Right renal pelvis (tissue), 4 donors: ENCODE data around the gene ADCY9. TPM values are rescaled to one million over a fixed set of nuclear protein-coding genes. Genes with fewer than 3 reads are reported as not detected.

Source experiments
- DNase-seq, 4 donors: peaks; one replicate each; pipeline ENCODE4 v3.0.0-alpha.2; 2013; ENCODE audit warnings: low read depth in 4 of 4, low spot score in 3 of 4, missing footprints in 1 of 4
- polyA plus RNA-seq, 4 donors: library from polyadenylated mRNA; unstranded; fragments of 120-200 nt; gene quantifications; one replicate each; pipeline ENCODE4 v1.2.1, GENCODE V29; 2013; ENCODE audit not compliant: insufficient read length in 4 of 4

ADCY9 gene
- polyA plus RNA-seq, 4 donors: 7.9 to 10.4 (median 9.7) TPM

DNA sequence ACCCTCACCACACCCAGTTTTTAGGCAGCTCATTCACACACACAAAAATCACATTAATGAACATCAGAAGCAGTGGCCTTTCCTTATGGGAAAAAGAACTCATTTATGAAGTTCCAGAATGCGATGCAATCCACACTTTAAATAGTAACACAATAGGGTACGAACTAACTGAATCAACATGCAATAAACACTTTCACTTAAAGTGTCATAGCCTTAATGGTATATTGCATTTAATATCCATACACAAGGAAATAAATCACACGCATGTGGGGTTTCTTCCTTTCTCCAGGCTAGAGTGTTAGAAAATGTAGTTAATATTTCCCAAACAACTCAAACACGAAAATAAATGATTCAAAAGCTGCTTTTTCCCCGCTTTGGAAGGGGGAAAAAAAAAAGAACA is 19.7 kb downstream of the ADCY9 start:
- no peak for DNase-seq

DNA sequence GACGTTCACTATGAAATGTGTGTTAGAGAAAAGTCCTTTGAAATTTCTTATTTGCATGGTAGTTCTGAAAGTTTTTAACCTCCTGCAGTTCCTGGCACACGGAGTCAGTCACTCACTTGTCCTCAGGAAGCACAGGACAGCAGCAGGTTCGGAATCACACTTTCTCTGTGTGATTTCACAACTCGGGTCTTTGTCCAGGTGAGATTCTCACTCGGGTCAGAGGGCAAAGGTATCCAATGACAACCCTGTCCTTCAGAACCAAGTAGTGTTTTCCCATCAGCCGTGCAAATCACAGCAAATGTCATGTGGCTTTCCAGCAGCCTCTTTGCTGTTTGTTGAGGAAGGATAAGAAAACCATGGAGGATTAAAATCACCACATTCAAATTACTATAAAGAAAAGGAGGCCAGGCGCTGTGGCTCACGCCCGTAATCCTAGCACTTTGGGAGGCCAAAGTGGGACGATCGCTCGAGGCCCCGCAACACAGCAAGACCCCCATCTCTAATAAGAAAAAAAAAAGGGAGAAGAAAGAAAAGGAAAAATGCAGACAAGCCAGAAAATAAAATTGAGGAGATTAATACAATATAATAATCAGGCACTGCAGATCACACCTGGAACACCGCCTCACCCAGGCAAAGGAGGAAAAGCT is 22.0 kb downstream of the ADCY9 start:
- DNase-seq: no peak

DNA sequence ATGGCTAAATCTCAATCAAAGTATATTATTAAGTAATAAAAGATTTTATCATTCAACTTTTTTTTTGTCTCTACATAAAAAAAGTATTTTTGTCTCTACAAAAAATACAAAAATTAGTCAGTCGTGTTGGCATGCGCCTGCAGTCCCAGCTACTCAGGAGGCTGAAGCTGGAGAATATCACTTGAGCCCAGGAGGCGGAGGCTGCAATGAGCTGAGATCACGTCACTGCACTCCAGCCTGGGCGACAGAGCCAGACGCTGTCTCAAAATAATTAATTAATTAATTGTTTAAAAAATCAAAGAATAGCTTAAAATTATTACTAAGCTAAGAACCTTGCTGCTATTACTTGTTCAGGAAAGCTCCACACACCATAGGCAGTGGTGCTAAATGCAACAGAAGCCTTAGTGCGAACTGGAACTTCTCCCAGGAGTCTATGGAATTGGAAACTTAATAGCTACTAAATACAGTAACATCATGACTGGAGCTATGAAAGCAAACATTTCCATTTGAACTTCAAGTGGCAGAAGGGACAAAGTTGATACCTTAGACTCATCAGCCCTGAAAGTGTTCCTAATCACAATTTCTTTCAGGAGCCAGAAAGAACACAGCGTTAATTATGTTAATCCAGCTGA is 22.6 kb downstream of the ADCY9 start:
- no peak for DNase-seq

DNA sequence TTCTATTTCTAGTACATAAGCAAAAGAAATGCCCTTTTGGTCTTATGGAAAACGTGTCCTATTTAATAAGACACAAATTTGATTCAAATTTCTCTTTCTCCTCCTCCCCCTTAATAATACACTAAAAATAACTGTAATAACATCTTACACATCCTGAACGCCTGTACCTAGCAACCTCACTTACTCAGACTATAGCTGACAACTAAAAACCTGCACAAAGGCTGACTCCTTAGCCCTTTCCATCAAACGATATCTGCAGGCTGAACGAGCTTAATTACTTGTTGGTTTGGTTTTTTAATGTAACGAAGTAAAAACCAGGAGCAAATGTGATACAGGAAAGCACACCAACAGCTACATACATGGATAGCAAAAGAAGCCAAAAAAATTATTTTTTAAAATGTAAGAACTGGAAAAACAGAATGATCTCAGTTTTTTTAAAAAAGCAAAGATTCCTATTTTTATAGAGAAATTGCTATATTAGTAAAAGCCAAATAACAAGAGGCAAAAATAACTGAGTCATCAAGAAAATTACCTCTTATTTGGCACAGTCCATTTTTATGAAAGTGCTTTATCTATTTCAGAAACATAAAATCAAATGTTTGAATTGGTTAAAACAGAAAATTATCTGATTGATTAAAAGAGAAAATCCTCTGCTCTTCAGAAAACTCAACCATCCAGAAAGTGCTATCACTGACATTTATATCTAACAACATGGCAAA is 23.5 kb downstream of the ADCY9 start:
- DNase-seq: no peak

DNA sequence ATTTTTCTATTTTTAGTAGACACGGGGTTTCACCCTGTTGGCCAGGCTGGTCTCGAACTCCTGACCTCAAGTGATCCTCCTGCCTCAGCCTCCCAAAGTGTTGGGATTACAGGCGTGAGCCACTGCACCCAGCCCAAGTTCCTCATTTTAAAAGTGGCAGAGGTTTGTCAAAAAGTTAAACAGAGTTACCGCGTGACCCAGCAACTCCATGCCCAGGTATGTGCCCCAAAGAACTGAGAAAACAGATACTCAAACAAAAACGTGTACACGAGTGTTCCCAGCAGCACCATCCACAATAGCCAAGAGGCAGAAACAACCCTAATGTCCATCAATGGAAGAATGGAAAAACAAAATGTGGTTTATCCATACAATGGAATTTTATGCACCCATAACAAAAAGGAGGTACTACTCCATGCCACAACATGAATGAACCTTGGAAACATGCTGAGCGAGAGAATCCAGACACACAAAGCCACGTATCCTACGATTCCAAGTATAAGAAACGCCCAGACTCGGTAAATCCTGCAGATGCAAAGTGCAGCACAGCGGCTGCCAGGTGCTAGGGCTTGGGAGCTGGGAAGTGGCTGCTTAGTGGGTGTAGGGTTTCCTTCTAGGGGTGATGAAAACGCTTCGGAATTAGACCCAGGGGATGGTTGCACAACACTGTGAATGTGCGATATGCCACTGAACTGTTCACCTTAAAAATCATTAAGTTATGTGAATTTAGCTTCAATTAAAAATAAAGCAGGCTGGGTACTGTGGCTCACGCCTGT is 24.8 kb downstream of the ADCY9 start:
- DNase-seq: no peak

DNA sequence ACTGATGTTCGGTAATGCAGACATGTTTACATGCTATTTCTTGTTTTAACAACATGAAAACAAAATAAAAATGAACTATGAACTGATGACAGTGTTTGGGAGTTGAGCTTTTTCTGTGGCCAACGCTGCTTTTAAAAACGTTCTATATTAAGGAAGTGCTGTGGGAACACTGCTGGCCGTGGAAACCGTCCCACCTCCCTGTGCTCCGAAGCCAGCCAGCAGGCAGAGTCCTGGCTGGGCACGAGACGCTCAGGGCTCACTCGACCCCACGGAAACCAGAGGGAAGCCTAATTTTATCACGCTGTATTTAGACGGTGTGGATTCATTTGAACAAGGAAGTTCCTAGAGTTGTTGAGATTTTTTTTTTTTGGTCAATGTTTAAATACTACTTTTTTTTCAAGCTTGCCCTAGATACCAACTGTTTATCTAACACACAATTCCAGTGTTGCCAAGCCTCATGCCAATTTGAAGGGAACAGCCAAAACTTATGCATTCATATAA is 25.8 kb downstream of the ADCY9 start:
- no peak for DNase-seq

DNA sequence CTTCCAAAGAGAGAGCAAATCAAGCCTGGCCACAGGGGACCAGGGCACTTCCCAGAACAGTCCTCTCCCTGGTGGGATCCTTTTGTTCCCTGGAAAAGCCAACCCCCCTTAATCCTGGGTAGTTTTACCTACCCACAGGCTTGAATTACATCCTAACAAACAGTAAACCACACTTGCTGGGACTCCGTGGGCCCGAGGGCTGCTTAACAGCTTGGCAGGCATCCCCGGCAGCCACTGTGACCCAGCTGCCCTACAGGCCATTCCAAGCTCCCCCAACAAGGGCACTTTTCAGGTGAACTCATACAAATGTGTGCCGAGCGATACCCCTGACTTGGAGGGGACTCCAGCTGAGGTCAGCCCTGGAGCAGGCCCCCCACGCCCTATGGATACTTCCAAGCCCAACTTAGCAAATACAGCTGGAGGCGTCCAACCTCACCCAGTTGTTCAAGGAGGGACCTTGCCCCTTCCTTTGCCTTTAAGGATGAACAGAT is 26.4 kb downstream of the ADCY9 start:
- DNase-seq: no peak

DNA sequence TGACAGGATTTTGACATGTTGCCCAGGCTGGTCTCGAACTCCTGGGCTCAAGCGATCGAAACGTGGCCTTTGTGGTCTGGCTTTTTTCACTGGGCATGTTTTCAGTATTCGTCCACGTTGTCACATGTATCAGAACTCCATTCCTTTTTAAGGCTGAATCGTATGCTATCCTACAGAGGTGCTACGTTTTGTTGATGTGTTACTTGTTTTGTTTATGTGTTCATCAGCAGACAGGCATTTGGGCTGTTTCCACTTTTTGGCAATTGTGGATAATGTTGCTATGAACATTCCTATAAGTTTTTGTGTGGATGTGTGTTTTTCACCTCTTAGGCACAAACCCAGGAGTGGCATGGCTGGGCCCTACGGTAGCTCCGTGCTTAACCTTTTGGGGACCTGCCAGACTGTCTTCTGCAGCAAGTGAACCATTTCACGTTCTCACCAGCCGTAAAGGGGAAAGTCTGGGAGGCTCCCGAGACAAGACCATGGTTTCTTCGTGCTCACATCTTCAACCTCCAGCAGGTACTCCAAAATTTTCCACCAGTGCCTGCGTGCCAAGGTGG is 26.9 kb downstream of the ADCY9 start:
- no peak for DNase-seq

DNA sequence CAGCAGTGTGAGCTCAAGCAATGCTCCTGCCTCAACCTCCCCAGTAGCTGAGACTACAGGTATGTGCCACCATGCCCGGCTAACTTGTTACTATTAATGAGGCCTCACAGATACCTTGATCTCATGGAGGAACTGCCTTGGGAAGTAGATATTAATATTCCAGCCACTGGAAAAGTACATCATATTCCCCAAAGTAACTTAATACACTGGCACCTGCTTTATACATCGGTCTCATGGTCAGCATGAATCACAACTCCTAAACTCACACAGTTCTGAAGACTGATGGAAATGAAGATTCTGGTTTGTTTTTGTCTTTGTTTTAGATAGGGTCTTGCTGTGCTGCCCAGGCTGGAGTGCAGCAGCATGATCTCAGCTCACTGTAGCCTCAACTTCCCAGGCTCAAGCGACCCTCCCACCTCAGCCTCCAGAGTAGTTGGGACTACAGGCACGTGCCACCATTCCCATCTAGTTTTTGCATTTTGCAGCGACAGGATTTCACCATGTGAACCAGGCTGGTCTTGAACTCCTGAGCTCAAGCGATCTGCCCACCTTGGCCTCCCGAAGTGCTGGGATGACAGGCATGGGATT is 28.2 kb downstream of the ADCY9 start:
- no peak for DNase-seq

DNA sequence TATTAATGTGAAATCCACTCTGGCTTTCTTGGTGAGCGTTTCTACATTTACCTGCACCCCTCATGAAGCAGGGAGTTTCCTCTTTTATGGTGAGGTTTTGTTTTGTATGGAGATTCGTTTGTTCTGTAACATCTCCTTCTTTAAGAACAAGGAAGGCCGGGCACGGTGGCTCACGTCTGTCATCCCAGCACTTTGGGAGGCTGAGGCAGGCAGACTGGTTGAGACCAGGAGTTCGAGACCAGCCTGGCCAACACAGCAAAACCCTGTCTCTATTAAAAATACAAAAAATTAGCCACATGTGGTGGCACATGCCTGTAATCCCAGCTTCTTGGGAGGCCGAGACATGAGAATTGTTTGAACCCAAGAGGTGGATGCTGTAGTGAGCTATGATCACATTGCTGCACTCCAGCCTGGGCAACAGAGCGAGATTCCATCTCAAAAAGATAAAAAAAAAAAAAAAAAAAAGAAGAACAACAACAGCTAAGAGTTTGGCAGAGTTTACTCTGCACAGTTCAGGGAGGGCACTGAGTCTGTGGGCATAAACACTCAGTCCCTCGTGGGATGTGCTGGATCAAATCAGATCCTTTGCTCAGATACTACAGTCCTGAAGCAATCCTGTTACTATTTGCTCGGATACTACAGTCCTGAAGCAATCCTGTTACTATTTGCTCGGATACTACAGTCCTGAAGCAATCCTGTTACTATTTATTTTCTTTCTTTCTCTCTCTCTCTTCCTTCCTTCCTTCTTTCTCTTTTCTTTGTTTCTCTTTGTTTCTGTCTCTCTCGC is 28.9 kb downstream of the ADCY9 start:
- no peak for DNase-seq

DNA sequence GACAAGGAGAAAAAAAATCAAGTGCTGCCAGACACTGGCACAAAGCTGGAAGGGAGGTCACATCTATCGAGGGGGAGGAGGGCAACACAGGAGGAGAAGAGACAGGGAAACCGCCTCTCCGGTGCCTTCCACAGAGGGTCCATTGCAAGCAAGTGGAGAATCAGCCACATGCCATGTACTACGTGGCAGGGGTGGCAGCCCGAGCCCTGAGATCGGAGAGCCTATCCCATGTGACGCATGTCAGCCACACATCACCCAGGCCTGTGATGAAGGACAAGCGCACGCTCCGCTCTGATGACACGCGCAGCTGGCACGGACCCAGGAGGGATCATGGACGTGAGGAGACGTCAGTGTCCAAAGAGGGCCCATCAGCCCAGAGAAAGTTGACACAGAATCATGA is 30.1 kb downstream of the ADCY9 start:
- DNase-seq: no peak

DNA sequence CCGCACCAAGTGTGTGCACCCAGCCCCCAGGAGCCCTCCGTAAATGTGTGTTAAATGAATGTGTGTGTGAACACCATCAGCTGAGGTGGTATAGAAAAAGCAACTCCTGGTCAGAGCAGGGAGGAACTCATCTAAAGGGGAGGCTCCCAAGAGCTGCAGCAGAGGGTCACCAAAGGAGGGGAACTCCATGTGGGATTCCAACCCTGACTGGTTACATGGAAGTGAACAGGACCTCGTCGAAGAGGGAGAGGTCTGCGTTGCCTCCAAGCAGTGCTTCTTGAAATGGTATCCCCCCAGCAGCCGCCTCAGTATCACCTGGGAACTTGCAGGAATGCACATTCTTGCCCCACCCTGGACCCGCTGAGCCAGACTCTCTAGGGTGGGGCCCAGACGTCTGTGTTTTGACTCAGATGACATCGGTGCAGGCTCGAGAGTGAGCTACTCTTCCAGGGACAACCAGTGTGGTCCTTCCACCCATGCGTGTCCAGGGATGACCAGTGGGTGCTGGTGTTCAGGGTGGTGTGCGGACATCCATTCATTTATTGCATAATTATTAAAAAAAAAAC is 30.8 kb downstream of the ADCY9 start:
- DNase-seq: no peak

DNA sequence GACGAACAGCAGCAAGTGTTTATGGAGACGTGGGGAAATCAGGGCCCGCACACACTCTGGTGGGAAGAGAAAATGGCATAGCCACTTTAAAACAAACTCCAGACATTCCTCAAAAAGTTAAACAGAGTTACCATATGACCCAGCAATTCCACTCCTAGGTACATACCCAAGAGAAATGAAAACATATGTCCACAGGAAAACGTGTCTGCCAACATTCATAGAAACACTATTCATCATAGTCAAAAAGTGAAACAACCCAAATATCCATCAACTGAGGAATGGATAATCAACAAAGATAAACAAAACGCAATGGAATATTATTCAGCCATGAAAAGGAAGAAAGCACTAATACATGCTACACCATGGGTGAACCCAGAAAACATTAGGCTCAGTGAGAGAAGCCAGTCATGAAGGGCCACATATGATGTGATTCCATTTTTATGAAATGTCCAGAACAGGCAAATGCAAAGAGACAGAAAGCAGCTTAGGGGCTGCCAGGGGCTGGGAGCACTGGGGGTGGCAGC is 32.8 kb downstream of the ADCY9 start:
- DNase-seq: no peak

DNA sequence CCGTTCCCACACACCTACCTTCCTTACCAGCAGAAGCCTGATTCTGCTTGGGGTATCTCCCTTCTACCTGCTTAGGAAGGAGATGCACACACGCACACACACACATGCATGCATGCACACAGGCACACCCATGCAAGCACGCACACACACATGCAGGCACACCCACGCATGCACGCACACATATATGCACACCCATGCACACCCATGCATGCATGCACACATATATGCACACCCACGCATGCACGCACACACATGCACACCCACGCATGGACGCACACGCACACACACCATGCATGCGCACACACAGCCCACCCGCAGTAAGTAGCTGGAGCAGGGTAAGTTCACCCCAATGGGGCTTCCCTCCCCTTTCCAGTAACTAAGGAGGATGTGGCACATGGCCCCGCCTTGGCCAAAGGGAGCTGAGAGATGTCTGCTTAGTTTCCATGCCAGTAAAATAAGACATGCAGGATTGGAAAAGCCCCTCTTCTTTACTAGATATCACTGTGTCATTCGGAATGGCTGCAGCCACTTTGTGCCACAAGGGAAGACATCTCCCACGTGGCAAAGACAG is 33.7 kb downstream of the ADCY9 start:
- DNase-seq: no peak

DNA sequence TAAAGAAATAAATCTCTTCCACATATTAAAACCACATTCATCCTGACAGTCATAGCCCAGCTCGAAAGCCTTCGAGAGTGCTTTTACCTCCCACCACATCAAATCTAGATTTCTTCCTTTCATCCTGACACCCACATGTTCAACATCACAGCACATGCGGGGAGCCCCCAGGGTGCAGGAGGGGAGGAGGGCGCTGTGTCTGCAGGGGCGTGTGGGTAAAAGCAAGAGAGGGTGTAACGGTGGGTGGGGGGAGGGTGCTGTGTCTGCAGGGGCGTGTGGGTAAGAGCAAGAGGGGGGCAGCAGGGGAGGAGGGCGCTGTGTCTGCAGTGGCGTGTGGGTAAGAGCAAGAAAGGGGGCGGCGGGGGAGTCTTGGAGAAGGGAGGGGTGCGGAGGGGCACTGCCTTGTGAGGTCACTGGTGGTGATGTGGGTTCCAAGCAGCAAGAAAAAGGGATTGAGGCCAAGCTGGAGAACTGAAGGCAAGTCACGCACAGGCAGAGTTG is 34.7 kb downstream of the ADCY9 start:
- no peak for DNase-seq

DNA sequence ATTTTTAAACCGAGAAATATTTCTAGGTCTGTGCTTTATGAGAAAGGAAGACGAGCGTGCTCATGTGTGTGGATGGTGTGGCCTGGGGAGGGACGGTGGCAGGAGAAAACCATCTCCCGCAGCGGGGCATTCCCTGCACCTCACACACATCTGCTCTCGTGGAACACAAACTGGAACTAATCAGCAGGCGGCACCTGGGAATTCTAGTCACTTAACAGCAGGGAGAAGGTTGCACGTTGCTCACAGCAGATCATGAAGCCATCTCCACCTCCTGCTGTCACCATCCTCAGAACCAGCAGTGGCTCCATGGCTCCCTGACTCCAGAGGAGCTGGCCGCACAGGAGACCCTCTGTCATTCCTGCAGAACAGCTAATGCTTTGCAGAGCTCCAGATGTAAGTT is 35.2 kb downstream of the ADCY9 start:
- no peak for DNase-seq

DNA sequence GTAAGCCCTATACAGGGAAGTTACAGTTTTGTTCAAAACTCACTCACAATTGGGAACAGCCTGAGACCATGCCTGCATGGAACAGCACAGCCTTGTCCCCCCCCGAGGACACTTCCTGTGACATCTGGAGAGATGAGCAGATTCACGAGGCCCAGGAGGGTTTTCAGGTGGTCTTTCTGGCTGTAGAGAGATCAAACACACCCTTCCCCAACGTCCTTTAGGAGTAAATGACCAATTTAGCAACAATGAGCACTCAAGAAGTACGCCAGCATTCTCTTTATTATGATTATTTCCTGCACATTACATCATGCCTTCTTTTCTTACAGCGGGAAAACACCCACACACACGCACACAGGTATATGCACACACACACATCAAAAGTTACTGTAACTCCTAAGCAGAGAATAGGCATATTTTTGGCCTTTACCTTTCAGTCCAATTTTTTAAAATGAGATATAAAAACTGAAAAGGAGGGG is 39.0 kb downstream of the ADCY9 start:
- no peak for DNase-seq

DNA sequence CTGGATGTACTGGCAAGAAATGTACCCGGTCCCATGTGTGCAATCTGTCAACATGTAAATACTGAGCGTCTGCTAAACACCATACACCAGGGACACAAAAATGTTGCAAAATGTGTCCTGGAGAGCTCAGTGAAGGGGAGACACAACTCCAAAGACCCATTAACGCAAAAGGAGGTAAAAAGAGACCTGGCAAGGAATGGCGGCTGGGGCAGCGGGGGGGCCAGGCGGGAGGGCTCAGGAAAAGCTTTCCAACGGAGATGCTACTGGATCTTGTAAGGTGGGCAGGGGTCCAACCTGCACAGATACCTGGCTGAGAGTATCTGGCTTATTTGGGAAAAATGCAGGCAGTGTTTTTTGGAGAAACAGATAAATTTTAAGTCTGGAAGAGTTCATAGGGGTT is 40.7 kb downstream of the ADCY9 start:
- DNase-seq: no peak
